Aorta (tissue), 5 donors: ENCODE data around the gene PYGO2. TPM values are rescaled to one million over a fixed set of nuclear protein-coding genes. Genes with fewer than 3 reads are reported as not detected.
"Not testable (repeated sequence)": the region's sequence is repeated elsewhere in the genome, so short reads cannot be mapped to it uniquely, and the experiment has no call there.

Experiments used
- ATAC-seq: fragments of 200-7000 bp; cut with Tn5 transposase; one replicate; pipeline ENCODE4 v1.9.1; 2022; ENCODE audit warnings: moderate library complexity; ENCODE audit not compliant: low FRiP score
- DNase-seq, 2 donors: peaks; one replicate each; pipeline ENCODE4 v3.0.0-alpha.2; 2020
- H3K27ac ChIP-seq, 2 donors: one replicate each; pipeline ENCODE4 v1.5.1; 2013; ENCODE audit warnings: low read length in 2 of 2, mild to moderate bottlenecking in 2 of 2, moderate library complexity in 2 of 2, control low read depth in 1 of 2, inconsistent platforms in 1 of 2, low read depth in 1 of 2
- H3K27me3 ChIP-seq, 2 donors: one replicate each; pipeline ENCODE4 v1.6.1; 2013; ENCODE audit warnings: control low read depth in 1 of 2, low read length in 1 of 2, mild to moderate bottlenecking in 1 of 2, moderate library complexity in 1 of 2; ENCODE audit not compliant: insufficient read depth in 2 of 2, control insufficient read depth in 1 of 2
- H3K36me3 ChIP-seq, 2 donors: one replicate each; pipeline ENCODE4 v1.6.1; 2013; ENCODE audit warnings: control low read depth in 1 of 2, low read length in 1 of 2, mild to moderate bottlenecking in 1 of 2; ENCODE audit not compliant: insufficient read depth in 2 of 2, control insufficient read depth in 1 of 2
- H3K4me1 ChIP-seq, 2 donors: one replicate each; pipeline ENCODE4 v1.6.1; 2013; ENCODE audit warnings: low read length in 2 of 2, control low read depth in 1 of 2, mild to moderate bottlenecking in 1 of 2, moderate library complexity in 1 of 2; ENCODE audit not compliant: insufficient read depth in 2 of 2, control insufficient read depth in 1 of 2
- H3K4me3 ChIP-seq, 2 donors: one replicate each; pipeline ENCODE4 v1.5.1; 2013; ENCODE audit warnings: low read length in 2 of 2, control low read depth in 1 of 2, mild to moderate bottlenecking in 1 of 2
- H3K9me3 ChIP-seq: one replicate; pipeline ENCODE4 v1.6.1; 2013; ENCODE audit warnings: mild to moderate bottlenecking, low read length; ENCODE audit not compliant: control insufficient read depth
- WGBS, 2 donors: extraction: QIAGEN DNeasy Blood & Tissue Kit; methylation state at CpG; one replicate each; pipeline ENCODE4 v1.1.7; 2013; 5-methylcytosine and 5-hydroxymethylcytosine counted together
- intact Hi-C, 2 donors: fragments of 100-400 bp; cut with DNase I; formaldehyde crosslinking; loops; one replicate each; pipeline versions ENCODE4 v1.14.2 to v1.15.0; 2022
- polyA plus RNA-seq, 2 donors: library from polyadenylated mRNA; stranded (reverse); fragments of 200-250 nt; gene quantifications; one replicate each; pipeline ENCODE4 v1.2.3, GENCODE V29; 2013
- total RNA-seq, 2 donors: library from RNA; stranded (reverse); fragmentation: NEBNext Ultra II Directional; extraction: Animal tissue kit (Norgen Biotek cat#: 25700); gene quantifications; one replicate each; pipeline ENCODE4 v1.2.1, GENCODE V29; 2021
- donor health status: healthy with polysubstance abuse.
- donor health status: Bipolar disorder and iron deficiency.
- donor health status: DM: no; HTN: no; CAD: no.
- donor health status: DM: no; HTN: no; CAD: no.
- donor health status: DM: yes; HTN: yes; CAD: no.

The PYGO2 gene
- total and polyA plus RNA-seq, 4 donors = 11.6 to 23.6 (median 16.9) TPM

GRCh38 chr1:154995301-154995983, 33.9 kb upstream of the PYGO2 start:
- not testable (repeated sequence) for ATAC-seq

GRCh38 chr1:154994591-154994990, 33.0 kb upstream of the PYGO2 start:
- Histone ChIP-seq H3K9me3 (no peaks in the 10 kb centered on the region), H3K4me3 (no peak overlapping the region), H3K36me3 (peaks cover 0 to 4% of the 10 kb centered on the region in 2 donors), H3K4me1 (no peaks in the 10 kb centered on the region), H3K27me3 (no peaks in the 10 kb centered on the region), H3K27ac (no peak overlapping the region)
- no peak for DNase-seq
- intact Hi-C loops = no loop called here
- ATAC-seq = no peak
- WGBS, 2 donors = 65 to 86% methylated on average over 3 of the region's 3 CpGs

More at GRCh38 chr1:154995301-154995983, 33.9 kb upstream of the PYGO2 start:
- H3K27me3 ChIP-seq, H3K4me1 ChIP-seq, intact Hi-C loops, H3K4me3 ChIP-seq, H3K9me3 ChIP-seq, H3K27ac ChIP-seq, H3K36me3 ChIP-seq: not testable (repeated sequence)
- 58 to 62% methylated on average over 13 of the region's 13 CpGs for WGBS, 2 donors
- DNase-seq = peak in 1 of 2 donors; percentile 13

- no peak for ATAC-seq
- Histone ChIP-seq H3K4me3 (no peak overlapping the region), H3K27me3 (no peaks in the 10 kb centered on the region), H3K4me1 (no peaks in the 10 kb centered on the region), H3K27ac (no peak overlapping the region), H3K9me3 (no peaks in the 10 kb centered on the region), H3K36me3 (peaks cover under 1 to 4% of the 10 kb centered on the region in 2 donors)
- intact Hi-C loops = no loop called here
- WGBS, 2 donors = 18 to 30% methylated on average over 1 of the region's 1 CpG
- no peak for DNase-seq
These were observed 32.6 kb upstream of the PYGO2 start for GRCh38 chr1:154994269-154994587.

DNA sequence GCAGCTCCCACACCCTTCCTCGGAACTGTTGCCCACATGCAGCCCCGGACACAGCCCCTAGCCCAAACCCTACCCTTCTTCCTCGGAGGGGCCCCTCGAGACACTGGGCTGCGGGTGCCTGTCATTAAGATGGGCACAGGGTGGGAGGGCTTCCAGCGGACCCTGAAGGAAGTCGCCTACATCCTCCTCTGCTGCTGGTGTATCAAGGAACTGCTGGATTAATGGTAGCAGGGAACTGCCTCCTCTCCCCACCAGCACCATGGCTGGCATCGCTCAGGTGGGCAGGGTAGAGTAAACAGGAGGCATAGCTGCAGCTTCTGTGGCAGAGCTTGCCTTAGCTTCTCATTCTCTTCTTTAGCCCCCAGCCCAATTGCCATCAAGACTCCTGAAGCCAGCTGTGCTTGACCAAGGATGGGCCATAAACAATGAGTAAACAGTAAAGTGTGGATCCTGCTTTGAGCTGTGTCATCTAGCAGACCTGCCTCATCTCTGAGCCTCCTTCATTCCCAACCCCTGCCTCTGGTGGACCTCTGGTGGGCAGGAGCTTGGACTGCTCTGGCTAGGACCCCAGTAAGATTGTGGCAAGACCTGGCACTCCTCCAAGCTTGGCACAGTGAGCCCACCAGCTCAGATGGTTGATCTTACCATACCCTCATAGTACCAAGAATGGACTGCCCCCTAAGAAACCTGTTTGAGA, 32.1 kb upstream of the PYGO2 start, which contains the start of gene LENEP:
TSS of gene LENEP (plus strand) at position 15 of the 697 bp plus-strand sequence. CDS start at position 37, 22 bp downstream.
- no peak for ATAC-seq
- H3K36me3 ChIP-seq = peaks cover 2 to 4% of the 10 kb centered on the region in 2 donors
- H3K4me1 ChIP-seq = no peaks in the 10 kb centered on the region
- H3K4me3 ChIP-seq = no peak within 1 kb of the TSS
- peak in 1 of 2 donors; percentile 40 for DNase-seq
- intact Hi-C loops = no loop called here
- no peaks in the 10 kb centered on the region for H3K9me3 ChIP-seq
- H3K27ac ChIP-seq = no peak within 1 kb of the TSS
- WGBS, 2 donors = 70 to 75% methylated on average over 8 of the region's 8 CpGs
- no peaks in the 10 kb centered on the region for H3K27me3 ChIP-seq

- ATAC-seq = no peak
These were observed 31.4 kb upstream of the PYGO2 start for GRCh38 chr1:154992721-154993571.

DNA sequence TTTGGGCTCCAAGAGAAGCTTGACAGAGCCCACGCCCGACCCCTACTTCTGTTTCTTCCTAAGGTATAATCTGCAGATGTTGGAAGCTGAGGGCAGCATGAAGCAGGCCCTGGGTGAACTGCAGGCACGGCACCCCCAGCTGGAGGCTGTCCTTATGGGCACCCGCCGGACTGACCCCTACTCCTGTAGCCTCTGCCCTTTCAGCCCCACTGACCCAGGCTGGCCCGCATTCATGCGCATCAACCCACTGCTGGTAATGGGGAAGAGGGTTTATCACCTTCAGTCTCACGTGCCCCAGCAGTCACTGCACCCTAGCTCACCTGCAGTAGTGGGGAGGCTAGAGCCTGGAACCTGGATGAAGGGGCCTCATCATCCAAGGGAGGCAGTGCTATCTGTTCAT, 28.7 kb upstream of the PYGO2 start:
- no peak overlapping the region for H3K4me3 ChIP-seq
- H3K4me1 ChIP-seq = no peaks in the 10 kb centered on the region
- DNase-seq (no peak), ATAC-seq (no peak)
- H3K27ac ChIP-seq = no peak overlapping the region
- 91 to 92% methylated on average over 8 of the region's 8 CpGs for WGBS, 2 donors
- H3K36me3 ChIP-seq = peaks cover 2 to 4% of the 10 kb centered on the region in 2 donors
- intact Hi-C loops = no loop called here
- no peaks in the 10 kb centered on the region for H3K27me3 ChIP-seq
- no peaks in the 10 kb centered on the region for H3K9me3 ChIP-seq

More at GRCh38 chr1:154992721-154993571, 31.4 kb upstream of the PYGO2 start:
- H3K27ac ChIP-seq = no peak overlapping the region
- intact Hi-C loops = no loop called here
- 83 to 84% methylated on average over 14 of the region's 14 CpGs for WGBS, 2 donors
- H3K9me3 ChIP-seq = no peaks in the 10 kb centered on the region
- H3K36me3 ChIP-seq = peaks cover 2 to 4% of the 10 kb centered on the region in 2 donors
- H3K4me1 ChIP-seq = no peaks in the 10 kb centered on the region
- DNase-seq = peak in 1 of 2 donors; percentile 33
- H3K4me3 ChIP-seq = no peak overlapping the region
- no peaks in the 10 kb centered on the region for H3K27me3 ChIP-seq

DNA sequence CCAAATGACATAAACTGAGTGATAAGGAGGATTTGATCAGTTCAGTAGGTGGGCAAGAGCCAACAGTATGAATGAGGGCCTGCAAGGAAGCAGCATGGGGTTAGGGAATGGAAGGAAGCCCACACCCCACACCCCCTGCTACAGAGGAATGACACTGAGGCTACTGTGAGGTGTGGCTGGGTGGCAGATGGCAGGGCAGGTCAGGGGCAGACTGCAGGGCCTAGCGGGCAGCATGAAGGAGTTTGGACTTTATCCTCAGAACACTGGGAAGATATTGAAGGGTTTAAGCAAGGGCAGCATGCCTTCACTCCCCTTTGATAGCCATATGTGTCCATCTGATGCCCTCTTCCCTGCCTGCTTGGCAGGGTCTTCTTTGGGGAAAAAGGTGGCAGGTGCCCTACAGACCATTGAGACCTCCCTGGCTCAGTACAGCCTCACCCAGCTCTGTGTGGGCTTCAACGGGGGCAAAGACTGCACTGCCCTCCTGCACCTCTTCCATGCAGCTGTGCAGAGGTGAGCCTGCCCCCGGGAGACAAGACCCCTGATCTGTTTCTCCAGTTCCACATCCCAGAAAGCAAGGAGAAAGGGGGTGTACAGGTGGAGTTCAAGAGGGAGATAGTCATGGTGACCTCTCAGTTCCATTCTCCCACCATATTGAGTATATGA, 27.7 kb upstream of the PYGO2 start:
- WGBS, 2 donors = 84 to 85% methylated on average over 3 of the region's 3 CpGs
- no peak for ATAC-seq
- DNase-seq = no peak
- H3K27me3 ChIP-seq = no peaks in the 10 kb centered on the region
- H3K4me3 ChIP-seq = no peak overlapping the region
- H3K4me1 ChIP-seq = no peaks in the 10 kb centered on the region
- intact Hi-C loops = no loop called here
- peaks cover 2 to 4% of the 10 kb centered on the region in 2 donors for H3K36me3 ChIP-seq
- no peaks in the 10 kb centered on the region for H3K9me3 ChIP-seq
- no peak overlapping the region for H3K27ac ChIP-seq
